OCI-LY7 (cell line): ENCODE data around the gene TPST2. TPM values are rescaled to one million over a fixed set of nuclear protein-coding genes. Genes with fewer than 3 reads are reported as not detected.
"Not testable (repeated sequence)": the region's sequence is repeated elsewhere in the genome, so short reads cannot be mapped to it uniquely, and the experiment has no call there.

Experiments used
- BruUV-seq: library from RNA; stranded (reverse); fragments of 400-500 nt; replicated peaks from 2 replicates; lab custom pipeline; 2021; lab: Mats Ljungman, UMichigan
- CTCF ChIA-PET: fragments of 300-600 bp; sonication (Branson Sonifier 250); formaldehyde crosslinking; loops from one replicate; lab custom pipeline; 2022; ENCODE audit warnings: antibody characterized with exemption; ENCODE audit not compliant: unreplicated experiment; lab: Charles Lee
- POLR2A ChIA-PET: fragments of 300-600 bp; sonication (Branson Sonifier 250); formaldehyde crosslinking; loops from one replicate; lab custom pipeline; 2022; ENCODE audit warnings: antibody characterized with exemption; lab: Charles Lee
- DNase-seq: peaks from one replicate; pipeline ENCODE4 v3.0.0-alpha.2; 2015; ENCODE audit warnings: low spot score
- H2AFZ ChIP-seq: fragments of 200-600 bp; sonication (generic), shearing (Covaris generic); 2 replicates; pipeline ENCODE4 v1.6.1; 2014; ENCODE audit warnings: mild to moderate bottlenecking, antibody characterized with exemption, low read length, moderate library complexity
- H3K27ac ChIP-seq: fragments of 200-600 bp; sonication (generic); 2 replicates; pipeline ENCODE4 v1.5.1; 2014; ENCODE audit warnings: mixed run types, low read depth, mild to moderate bottlenecking, moderate library complexity, low read length, inconsistent platforms; ENCODE audit not compliant: poor library complexity, severe bottlenecking
- H3K36me3 ChIP-seq: fragments of 200-600 bp; sonication (generic); 2 replicates; pipeline ENCODE4 v1.6.1; 2014; ENCODE audit warnings: mild to moderate bottlenecking, antibody characterized with exemption, low read length, moderate library complexity, mixed read lengths; ENCODE audit not compliant: insufficient read depth
- H3K4me1 ChIP-seq: fragments of 200-600 bp; sonication (generic); 2 replicates; pipeline ENCODE4 v1.5.1; 2014; ENCODE audit warnings: mild to moderate bottlenecking, low read length; ENCODE audit not compliant: insufficient read depth, poor library complexity, severe bottlenecking
- H3K4me2 ChIP-seq: fragments of 200-600 bp; sonication (generic); 2 replicates; pipeline ENCODE4 v1.6.1; 2014; ENCODE audit warnings: mild to moderate bottlenecking, low read length
- H3K4me3 ChIP-seq: fragments of 200-600 bp; sonication (generic); 2 replicates; pipeline ENCODE4 v1.5.1; 2014; ENCODE audit warnings: mild to moderate bottlenecking, low read depth, low read length; ENCODE audit not compliant: poor library complexity, severe bottlenecking
- H3K79me2 ChIP-seq: fragments of 200-600 bp; sonication (generic); 2 replicates; pipeline ENCODE4 v1.6.1; 2016; ENCODE audit warnings: low read depth, mild to moderate bottlenecking, low read length, moderate library complexity, mixed read lengths; ENCODE audit not compliant: insufficient read depth
- H3K9me2 ChIP-seq: fragments of 200-600 bp; sonication (generic); 2 replicates; pipeline ENCODE4 v1.6.1; 2016; ENCODE audit warnings: mild to moderate bottlenecking, low read length, mixed read lengths; ENCODE audit not compliant: insufficient read depth
- H3K9me3 ChIP-seq: fragments of 200-600 bp; sonication (generic); 2 replicates; pipeline ENCODE4 v1.6.1; 2014; ENCODE audit warnings: mild to moderate bottlenecking, mixed run types, low read length, mixed read lengths
- H4K20me1 ChIP-seq: fragments of 200-600 bp; sonication (generic); 2 replicates; pipeline ENCODE4 v1.6.1; 2014; ENCODE audit warnings: mild to moderate bottlenecking, antibody characterized with exemption, low read length, moderate library complexity, mixed read lengths; ENCODE audit not compliant: insufficient read depth
- CTCF ChIP-seq: fragments of 200-600 bp; sonication (generic); conservative IDR thresholded peaks from 2 replicates; pipeline ENCODE4 v1.5.1; 2014; ENCODE audit warnings: mild to moderate bottlenecking, antibody characterized with exemption, low read length, moderate library complexity, mixed read lengths
- EZH2phosphoT487 ChIP-seq: fragments of 200-600 bp; sonication (generic); IDR thresholded peaks from 2 replicates; pipeline ENCODE4 v1.6.1; 2018; ENCODE audit warnings: low read depth, borderline replicate concordance, mild to moderate bottlenecking, mixed run types, antibody characterized with exemption, low read length, moderate library complexity, mixed read lengths
- intact Hi-C: fragments of 100-400 bp; cut with micrococcal nuclease; formaldehyde crosslinking; loops from one replicate; pipeline ENCODE4 v1.10.0; 2022; ENCODE audit not compliant: unreplicated experiment
- total RNA-seq, 2 experiments: library from RNA; depleted of rRNA in 1 of 2; stranded (reverse); fragments of >200 nt in 1 of 2; shearing (Covaris generic) in 1 of 2; gene quantifications; 2 replicates each; pipeline ENCODE4 v1.2.3, GENCODE V29; 2014 to 2022

The TPST2 gene
- total RNA-seq, 2 experiments from 2014 or later, result 12.5 to 19.1 TPM

DNA sequence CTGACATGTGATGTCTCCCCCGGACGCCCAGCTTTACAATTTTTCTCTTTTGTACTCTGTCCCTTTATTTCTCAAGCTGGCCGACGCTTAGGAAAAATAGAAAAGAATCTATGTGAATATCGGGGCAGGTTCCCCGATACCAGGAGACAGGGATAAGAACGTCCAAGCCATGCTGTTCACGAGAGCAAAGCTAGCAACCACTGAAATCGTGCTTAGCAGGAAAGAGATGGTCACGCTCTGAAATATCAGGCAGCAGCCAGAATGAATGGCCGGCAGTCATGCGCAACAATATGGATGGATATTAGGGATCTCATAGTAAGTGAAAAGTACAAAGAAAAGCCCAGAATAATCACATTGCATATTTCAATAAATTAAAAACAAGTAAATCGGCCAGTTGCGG, 24.4 kb upstream of the TPST2 start:
- Histone ChIP-seq H4K20me1 (no peaks in the 10 kb centered on the region), H3K27ac (no peak overlapping the region), H3K4me3 (no peak overlapping the region), H3K4me2 (no peak overlapping the region; the same call in 1 of the 2 replicates), H3K9me2 (no peaks in the 10 kb centered on the region), H3K9me3 (no peaks in the 10 kb centered on the region), H3K4me1 (peaks cover 61% of the 10 kb centered on the region), H3K36me3 (no peaks in the 10 kb centered on the region), H2AFZ (no peak overlapping the region), H3K79me2 (no peaks in the 10 kb centered on the region)
- CTCF ChIA-PET, result no interaction called here
- no TSS peak for BruUV-seq
- intact Hi-C loops, result no loop called here
- no peak for DNase-seq
- TF ChIP-seq EZH2phosphoT487 (no peak), CTCF (no peak)
- POLR2A ChIA-PET, result interaction anchor here (0.6 kb wide), 1 partner anchor 35 kb away, joined by 3 read pairs; no protein-coding TSS in a partner anchor

- H3K9me2 ChIP-seq, H3K4me2 ChIP-seq, H3K36me3 ChIP-seq, CTCF ChIA-PET, H3K4me3 ChIP-seq, DNase-seq, H3K9me3 ChIP-seq, POLR2A ChIA-PET, H3K27ac ChIP-seq, intact Hi-C loops, H4K20me1 ChIP-seq, H2AFZ ChIP-seq, BruUV-seq, H3K79me2 ChIP-seq: not testable (repeated sequence)
- H3K4me1 ChIP-seq, result peaks cover 61% of the 10 kb centered on the region
Observed at GRCh38 chr22:26613753-26614152, 23.8 kb upstream of the TPST2 start.

DNA sequence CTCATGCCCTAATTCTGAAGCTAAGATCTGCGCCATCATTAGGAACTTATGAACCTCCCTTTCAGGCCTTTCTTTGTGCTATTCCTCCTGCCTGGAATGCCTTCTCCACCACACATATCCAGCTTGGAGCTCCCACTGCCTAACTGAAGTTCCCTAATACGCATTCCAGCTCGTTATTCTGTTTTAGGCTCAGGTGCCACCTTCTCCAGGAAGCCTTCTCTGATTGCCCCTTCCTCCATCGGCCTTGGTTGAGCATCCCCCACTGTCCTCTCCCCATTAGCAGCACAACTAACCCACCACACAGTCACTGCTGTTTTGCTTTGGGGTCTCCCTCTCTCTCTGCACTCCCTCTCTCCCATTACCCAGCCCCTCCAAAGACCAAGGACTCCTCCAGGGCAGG, 22.7 kb upstream of the TPST2 start:
- CTCF ChIA-PET, result no interaction called here
- Histone ChIP-seq H3K9me2 (no peaks in the 10 kb centered on the region), H3K4me2 (no peak overlapping the region), H3K36me3 (no peaks in the 10 kb centered on the region), H4K20me1 (no peaks in the 10 kb centered on the region), H3K9me3 (no peaks in the 10 kb centered on the region), H3K4me1 (peaks cover 54% of the 10 kb centered on the region), H3K27ac (no peak overlapping the region), H3K4me3 (no peak overlapping the region), H2AFZ (no peak overlapping the region), H3K79me2 (no peaks in the 10 kb centered on the region)
- no TSS peak for BruUV-seq
- no peak for DNase-seq
- POLR2A ChIA-PET, result no interaction called here
- TF ChIP-seq EZH2phosphoT487, result no peak
- TF ChIP-seq CTCF, result no peak
- intact Hi-C loops, result no loop called here
